B cell (primary cell): Measurements from ENCODE around the gene NRGN. TPM values are rescaled to one million over a fixed set of nuclear protein-coding genes. Genes with fewer than 3 reads are reported as not detected.

Source experiments
- ATAC-seq: fragments of 200-7000 bp; cut with Tn5 transposase; one replicate; pipeline ENCODE4 v1.10.0; 2021; ENCODE audit warnings: low read depth, mild to moderate bottlenecking, moderate number of reproducible peaks, moderate library complexity
- CTCF ChIA-PET: fragments of 350-600 bp; sonication (Branson Sonifier 250); formaldehyde crosslinking; loops from one replicate; lab custom pipeline; 2021; ENCODE audit warnings: antibody characterized with exemption, inconsistent platforms; lab: Charles Lee
- POLR2A ChIA-PET: fragments of 350-600 bp; sonication (Branson Sonifier 250); formaldehyde crosslinking; loops from one replicate; lab custom pipeline; 2021; ENCODE audit warnings: antibody characterized with exemption; lab: Charles Lee
- DNase-seq: peaks from one replicate; pipeline ENCODE4 v3.0.0; 2013
- H2AFZ ChIP-seq: 2 replicates; pipeline ENCODE4 v1.6.1; 2012; ENCODE audit warnings: mild to moderate bottlenecking, low read depth, low read length; ENCODE audit not compliant: insufficient read depth, poor library complexity, severe bottlenecking
- H3K27ac ChIP-seq, 2 donors: 1 replicate in 1 of 2; 2 replicates in 1 of 2; pipeline ENCODE4 v1.5.1; 2012 to 2013; ENCODE audit warnings: low read length in 2 of 2, mild to moderate bottlenecking in 2 of 2, moderate library complexity in 1 of 2
- H3K27me3 ChIP-seq, 4 experiments: fragments of 200-600 bp in 1 of 4; sonication (generic) in 1 of 4; replicated peaks in 1 of 4; 1 replicate in 2 of 4; 2 replicates in 2 of 4; pipeline versions ENCODE4 v1.6.1 to v1.7.0; 2013 to 2016; ENCODE audit warnings: low read length in 3 of 4, mild to moderate bottlenecking in 2 of 4, mixed read lengths in 1 of 4, moderate library complexity in 1 of 4; ENCODE audit not compliant: insufficient read depth in 4 of 4, control insufficient read depth in 3 of 4; ENCODE audit errors: control extremely low read depth in 1 of 4
- H3K36me3 ChIP-seq, 2 experiments: replicated peaks in 1 of 2; 1 replicate in 1 of 2; 2 replicates in 1 of 2; pipeline versions ENCODE4 v1.6.1 to v1.7.1; 2013; ENCODE audit warnings: low read length in 1 of 2; ENCODE audit not compliant: insufficient read depth in 2 of 2, control insufficient read depth in 1 of 2; ENCODE audit errors: control extremely low read depth in 1 of 2, extremely low read depth in 1 of 2
- H3K4me1 ChIP-seq, 2 donors: fragments of 200-600 bp in 1 of 2; sonication (generic) in 1 of 2; 1 replicate in 1 of 2; 2 replicates in 1 of 2; pipeline versions ENCODE4 v1.5.1 to v1.6.1; 2013 to 2017; ENCODE audit warnings: low read length in 2 of 2; ENCODE audit not compliant: control insufficient read depth in 2 of 2, insufficient read depth in 2 of 2
- H3K4me2 ChIP-seq: replicated peaks from 2 replicates; pipeline ENCODE3; 2012; ENCODE audit warnings: mild to moderate bottlenecking, low read depth, low read length; ENCODE audit not compliant: poor library complexity, severe bottlenecking
- H3K4me3 ChIP-seq, 5 experiments: fragments of 200-600 bp in 1 of 5; sonication (generic) in 1 of 5; 1 replicate in 3 of 5; 2 replicates in 2 of 5; pipeline versions ENCODE4 v1.5.1 to v1.7.0; 2011 to 2016; ENCODE audit warnings: low read length in 4 of 5, mild to moderate bottlenecking in 4 of 5, low read depth in 2 of 5, control low read depth in 1 of 5, moderate library complexity in 1 of 5; ENCODE audit not compliant: insufficient read depth in 1 of 5; ENCODE audit errors: control extremely low read depth in 1 of 5, extremely low read depth in 1 of 5
- H3K79me2 ChIP-seq: fragments of 200-600 bp; sonication (generic); one replicate; pipeline ENCODE4 v1.6.0; 2016; ENCODE audit warnings: low read length; ENCODE audit not compliant: control insufficient read depth, insufficient read depth
- H3K9ac ChIP-seq: fragments of 200-600 bp; sonication (generic); 2 replicates; pipeline ENCODE4 v1.6.1; 2017; ENCODE audit warnings: mild to moderate bottlenecking, low read length, moderate library complexity
- H3K9me3 ChIP-seq, 3 donors: one replicate each; pipeline versions ENCODE4 v1.6.1 to v1.7.1; 2013; ENCODE audit warnings: low read length in 2 of 3; ENCODE audit not compliant: control insufficient read depth in 2 of 3, insufficient read depth in 1 of 3; ENCODE audit errors: control extremely low read depth in 1 of 3
- H4K20me1 ChIP-seq: 2 replicates; pipeline ENCODE4 v1.6.0; 2012; ENCODE audit warnings: mild to moderate bottlenecking, low read length; ENCODE audit not compliant: insufficient read depth, control insufficient read depth, poor library complexity, severe bottlenecking
- H3K27ac Mint-ChIP-seq: one replicate; pipeline ENCODE4 v1.8.0; 2021; ENCODE audit warnings: mixed read lengths
- H3K27me3 Mint-ChIP-seq: one replicate; pipeline ENCODE4 v1.8.0; 2021; ENCODE audit warnings: mixed read lengths
- H3K4me1 Mint-ChIP-seq: one replicate; pipeline ENCODE4 v1.8.0; 2021; ENCODE audit warnings: mixed read lengths
- H3K4me3 Mint-ChIP-seq: one replicate; pipeline ENCODE4 v1.8.0; 2021; ENCODE audit warnings: mixed read lengths
- H3K9me3 Mint-ChIP-seq: one replicate; pipeline ENCODE4 v1.8.0; 2022; ENCODE audit warnings: mixed read lengths; ENCODE audit not compliant: insufficient read depth
- EZH2 ChIP-seq: IDR thresholded peaks from 2 replicates; pipeline ENCODE4 v1.6.1; 2012; ENCODE audit warnings: borderline replicate concordance, low read depth, mild to moderate bottlenecking, moderate library complexity, low read length; ENCODE audit not compliant: insufficient read depth, poor library complexity, severe bottlenecking
- WGBS: methylation state at CpG from one replicate; pipeline ENCODE4 v1.1.5; 2013; ENCODE audit warnings: missing lambda C conversion rate; ENCODE audit not compliant: insufficient coverage; 5-methylcytosine and 5-hydroxymethylcytosine counted together
- intact Hi-C: fragments of 100-400 bp; cut with micrococcal nuclease; formaldehyde crosslinking; loops from one replicate; pipeline ENCODE4 v1.10.0; 2022
- polyA plus RNA-seq: library from polyadenylated mRNA; depleted of rRNA; stranded (reverse); fragments of >200 nt; gene quantifications from 2 replicates; pipeline ENCODE4 v1.2.3, GENCODE V29; 2012
- total RNA-seq, 2 donors: library from RNA; stranded (reverse); fragments of 120-200 nt in 1 of 2; gene quantifications; 1 replicate in 1 of 2; 2 replicates in 1 of 2; pipeline versions ENCODE4 v1.2.3 to v1.2.4, GENCODE V29; 2013 to 2022
- TF ChIP-seq, protein P1 (sequence below): fragments of 200-600 bp; IDR thresholded peaks from one replicate; pipeline ENCODE4 v1.8.0; 2022; ENCODE audit warnings: antibody characterized with exemption, mild to moderate bottlenecking

NRGN gene
- total and polyA plus RNA-seq, 2 donors (not counting 1 experiment from before 2014, with no cell fraction given), result 3.1 TPM; not detected in 1

DNA sequence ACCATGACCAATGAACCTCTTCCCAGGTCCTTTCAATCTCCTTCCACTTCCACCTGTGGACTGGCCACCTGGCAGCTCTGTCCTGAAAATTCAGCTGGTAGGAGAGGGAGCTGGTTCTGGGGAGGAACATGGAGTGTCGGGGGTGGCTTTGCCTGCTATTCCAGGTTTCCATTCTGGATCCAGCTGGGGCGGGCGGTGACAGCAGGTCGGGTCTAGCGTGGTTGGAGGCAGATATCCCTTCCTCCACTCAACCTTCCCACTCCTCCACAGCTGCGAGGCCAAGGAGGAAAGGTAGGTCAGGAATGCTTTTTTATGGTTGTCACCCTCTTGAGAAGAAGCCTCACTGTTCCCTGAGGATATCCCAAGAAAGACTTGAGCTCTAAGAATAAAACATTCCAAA is 3.3 kb downstream of the NRGN start:
- ATAC-seq (no peak), DNase-seq (no peak)
- H3K9ac ChIP-seq, result no peak overlapping the region
- H3K27me3 ChIP-seq, result peaks cover 0 to 13% (median 2%) of the 10 kb centered on the region in 4 experiments
- no peaks in the 10 kb centered on the region for H3K9me3 ChIP-seq
- H3K27ac Mint-ChIP-seq, result no peak overlapping the region
- no peaks in the 10 kb centered on the region for H3K9me3 Mint-ChIP-seq
- peaks cover 25% of the 10 kb centered on the region for H3K4me1 Mint-ChIP-seq
- H3K4me1 ChIP-seq, result peaks cover 11 to 33% of the 10 kb centered on the region in 2 donors
- ChIA-PET CTCF (interaction anchor here (1.2 to 3.0 kb wide), 5 partner anchors 10 to 74 kb away, joined by 3 to 18 read pairs (median 9); partner anchors contain the start of gene VSIG2), POLR2A (no interaction called here)
- no peak for TF ChIP-seq EZH2
- TF ChIP-seq, protein P1, sequence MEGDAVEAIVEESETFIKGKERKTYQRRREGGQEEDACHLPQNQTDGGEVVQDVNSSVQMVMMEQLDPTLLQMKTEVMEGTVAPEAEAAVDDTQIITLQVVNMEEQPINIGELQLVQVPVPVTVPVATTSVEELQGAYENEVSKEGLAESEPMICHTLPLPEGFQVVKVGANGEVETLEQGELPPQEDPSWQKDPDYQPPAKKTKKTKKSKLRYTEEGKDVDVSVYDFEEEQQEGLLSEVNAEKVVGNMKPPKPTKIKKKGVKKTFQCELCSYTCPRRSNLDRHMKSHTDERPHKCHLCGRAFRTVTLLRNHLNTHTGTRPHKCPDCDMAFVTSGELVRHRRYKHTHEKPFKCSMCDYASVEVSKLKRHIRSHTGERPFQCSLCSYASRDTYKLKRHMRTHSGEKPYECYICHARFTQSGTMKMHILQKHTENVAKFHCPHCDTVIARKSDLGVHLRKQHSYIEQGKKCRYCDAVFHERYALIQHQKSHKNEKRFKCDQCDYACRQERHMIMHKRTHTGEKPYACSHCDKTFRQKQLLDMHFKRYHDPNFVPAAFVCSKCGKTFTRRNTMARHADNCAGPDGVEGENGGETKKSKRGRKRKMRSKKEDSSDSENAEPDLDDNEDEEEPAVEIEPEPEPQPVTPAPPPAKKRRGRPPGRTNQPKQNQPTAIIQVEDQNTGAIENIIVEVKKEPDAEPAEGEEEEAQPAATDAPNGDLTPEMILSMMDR, result no peak
- H3K27me3 Mint-ChIP-seq, result no peaks in the 10 kb centered on the region
- H3K4me2 ChIP-seq, result no peak overlapping the region
- no CpG with 5 or more reads among the region's 6 CpGs for WGBS
- no peaks in the 10 kb centered on the region for H3K36me3 ChIP-seq
- peaks cover 5% of the 10 kb centered on the region for H3K79me2 ChIP-seq
- H3K4me3 ChIP-seq, result no peak overlapping the region
- H3K27ac ChIP-seq, result no peak overlapping the region
- intact Hi-C loops, result no loop called here
- H4K20me1 ChIP-seq, result no peaks in the 10 kb centered on the region
- no peak overlapping the region for H2AFZ ChIP-seq
- no peak overlapping the region for H3K4me3 Mint-ChIP-seq

DNA sequence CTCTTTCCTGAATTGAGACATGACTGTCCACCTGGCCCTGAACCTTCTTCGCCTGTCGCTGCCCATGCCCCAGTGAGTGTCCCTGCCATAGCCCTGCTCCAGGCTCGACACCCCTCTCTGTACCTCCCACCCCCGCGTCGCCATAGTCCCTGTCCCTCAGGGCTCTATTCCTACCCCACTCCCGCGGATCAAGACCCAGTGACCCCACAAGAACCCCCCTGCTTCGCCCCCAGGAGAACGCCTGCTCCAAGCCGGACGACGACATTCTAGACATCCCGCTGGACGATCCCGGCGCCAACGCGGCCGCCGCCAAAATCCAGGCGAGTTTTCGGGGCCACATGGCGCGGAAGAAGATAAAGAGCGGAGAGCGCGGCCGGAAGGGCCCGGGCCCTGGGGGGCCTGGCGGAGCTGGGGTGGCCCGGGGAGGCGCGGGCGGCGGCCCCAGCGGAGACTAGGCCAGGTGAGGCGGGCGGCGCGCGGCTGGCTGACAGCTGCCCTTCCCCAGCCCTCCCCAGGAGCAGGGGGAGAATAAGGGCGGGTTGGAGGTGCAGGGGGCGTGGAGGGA is 5.6 kb downstream of the NRGN start:
- H3K27ac ChIP-seq, result no peak overlapping the region
- peaks cover 5% of the 10 kb centered on the region for H3K79me2 ChIP-seq
- peaks cover 0 to 10% (median 0%) of the 10 kb centered on the region in 4 experiments for H3K27me3 ChIP-seq
- ChIA-PET CTCF (interaction anchor here (1.3 to 9.8 kb wide), 7 partner anchors 10 to 122 kb away, joined by 3 to 153 read pairs (median 5); partner anchors contain the start of genes ESAM and TBRG1), POLR2A (interaction anchor here (0.7 to 2.1 kb wide), 4 partner anchors 13 to 72 kb away, joined by 4 to 9 read pairs (median 7); partner anchors contain the start of genes MSANTD2, SIAE and SPA17)
- DNase-seq, result no peak
- H3K4me3 ChIP-seq, result peak overlapping the region in 4 of 5 experiments; percentile 72 to 97 (median 84)
- no peak for TF ChIP-seq EZH2
- TF ChIP-seq, protein P1, result no peak
- peaks cover 38% of the 10 kb centered on the region for H3K4me1 Mint-ChIP-seq
- ATAC-seq, result no peak
- peak overlapping the region; percentile 71 for H3K4me3 Mint-ChIP-seq
- H2AFZ ChIP-seq, result peak overlapping the region; percentile 93
- intact Hi-C loops, result loop anchor here (5.0 kb wide), 2 partner anchors 123 to 207 kb away; partner anchors contain the start of genes CCDC15 and TBRG1
- H3K9me3 ChIP-seq, result no peaks in the 10 kb centered on the region
- no peaks in the 10 kb centered on the region for H4K20me1 ChIP-seq
- WGBS, result 93% methylated on average over 30 of the region's 44 CpGs
- no peaks in the 10 kb centered on the region for H3K27me3 Mint-ChIP-seq
- H3K9me3 Mint-ChIP-seq, result no peaks in the 10 kb centered on the region
- peaks cover 28 to 46% of the 10 kb centered on the region in 2 donors for H3K4me1 ChIP-seq
- peak overlapping the region; percentile 77 for H3K27ac Mint-ChIP-seq
- peak overlapping the region; percentile 79 for H3K9ac ChIP-seq
- H3K4me2 ChIP-seq, result peak overlapping the region; percentile 97
- no peaks in the 10 kb centered on the region for H3K36me3 ChIP-seq
